Osteoblast (primary cell): ENCODE results near the gene SLC7A8. TPM values are rescaled to one million over a fixed set of nuclear protein-coding genes. Genes with fewer than 3 reads are reported as not detected.

Experiments used
- DNase-seq: peaks from one replicate; pipeline ENCODE4 v3.0.0; 2011; ENCODE audit warnings: low spot score, mixed read lengths; ENCODE audit not compliant: insufficient read length; ENCODE audit errors: missing footprints
- H2AFZ ChIP-seq: 2 replicates; pipeline ENCODE4 v1.6.0; 2011; ENCODE audit warnings: mild to moderate bottlenecking, low read length
- H3K27ac ChIP-seq: 2 replicates; pipeline ENCODE4 v1.5.1; 2011; ENCODE audit warnings: mild to moderate bottlenecking, low read depth, low read length, moderate library complexity
- H3K27me3 ChIP-seq: 2 replicates; pipeline ENCODE4 v1.6.0; 2012; ENCODE audit warnings: mild to moderate bottlenecking, control low read depth, inconsistent platforms, low read length, moderate library complexity; ENCODE audit not compliant: insufficient read depth
- H3K36me3 ChIP-seq: 2 replicates; pipeline ENCODE4 v1.5.1; 2011; ENCODE audit warnings: mild to moderate bottlenecking, low read length, control low read depth, moderate library complexity; ENCODE audit not compliant: insufficient read depth
- H3K4me1 ChIP-seq: 2 replicates; pipeline ENCODE4 v1.5.1; 2011; ENCODE audit warnings: mild to moderate bottlenecking, low read length, control low read depth, moderate library complexity; ENCODE audit not compliant: insufficient read depth
- H3K4me2 ChIP-seq: 2 replicates; pipeline ENCODE4 v1.6.0; 2011; ENCODE audit warnings: mild to moderate bottlenecking, low read length; ENCODE audit not compliant: insufficient read depth
- H3K4me3 ChIP-seq: fragments of 200-600 bp; sonication (generic); 3 replicates; pipeline ENCODE4 v1.5.1; 2012; ENCODE audit warnings: mild to moderate bottlenecking, low read length, inconsistent platforms; ENCODE audit not compliant: insufficient read depth
- H3K79me2 ChIP-seq: 2 replicates; pipeline ENCODE4 v1.6.0; 2012; ENCODE audit warnings: mild to moderate bottlenecking, low read length, control low read depth, inconsistent platforms; ENCODE audit not compliant: insufficient read depth
- H3K9me3 ChIP-seq: 2 replicates; pipeline ENCODE4 v1.5.1; 2011; ENCODE audit warnings: low read depth, low read length, control low read depth
- H4K20me1 ChIP-seq: 2 replicates; pipeline ENCODE4 v1.6.0; 2012; ENCODE audit warnings: mild to moderate bottlenecking, low read length, control low read depth; ENCODE audit not compliant: insufficient read depth
- CTCF ChIP-seq: IDR thresholded peaks from 2 replicates; pipeline ENCODE4 v1.5.1; 2011; ENCODE audit warnings: mild to moderate bottlenecking, low read depth, low read length, moderate library complexity; ENCODE audit errors: extremely low read depth
- total RNA-seq: library from RNA; depleted of rRNA; stranded (reverse); fragments of >200 nt; gene quantifications from 2 replicates; pipeline ENCODE4 v1.2.3, GENCODE V29; 2012

SLC7A8 gene
- total RNA-seq, 1 donor: 4.3 TPM

DNA sequence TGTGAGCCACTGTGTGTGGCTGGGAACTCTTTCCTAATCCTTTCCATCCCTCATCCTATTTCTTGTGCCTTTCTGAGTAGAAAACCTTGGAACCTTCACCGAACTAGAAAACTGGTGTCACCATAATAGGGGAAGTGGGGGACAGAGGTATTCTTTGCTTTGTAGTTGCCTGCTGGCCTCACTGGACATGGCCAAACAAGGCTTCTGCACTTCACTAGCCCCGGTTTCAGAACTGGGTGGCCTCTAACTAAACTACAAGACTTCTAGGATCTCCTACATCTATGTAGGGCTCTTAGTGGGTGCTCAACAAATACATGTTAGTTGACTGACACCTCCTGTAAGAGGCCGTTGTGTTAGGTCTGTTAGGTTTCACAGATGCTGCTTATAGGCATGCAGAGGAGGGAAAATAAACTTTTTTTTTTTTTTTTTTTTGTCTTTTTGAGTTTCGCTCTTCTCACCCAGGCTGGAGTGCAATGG is 78.1 kb downstream of the SLC7A8 start:
- Histone ChIP-seq H2AFZ (no peak overlapping the region), H3K36me3 (no peaks in the 10 kb centered on the region), H3K27me3 (no peaks in the 10 kb centered on the region), H3K4me3 (no peak overlapping the region), H3K79me2 (no peaks in the 10 kb centered on the region), H3K9me3 (no peaks in the 10 kb centered on the region), H3K4me1 (no peaks in the 10 kb centered on the region), H3K27ac (no peak overlapping the region), H4K20me1 (no peaks in the 10 kb centered on the region), H3K4me2 (no peak overlapping the region)
- DNase-seq: no peak
- no peak for TF ChIP-seq CTCF

- H2AFZ ChIP-seq: peak within 1 kb of the TSS; percentile 35
- DNase-seq: no peak
- no peak within 1 kb of the TSS for H3K4me3 ChIP-seq
- peaks cover under 1% of the 10 kb centered on the region for H3K36me3 ChIP-seq
- H3K27me3 ChIP-seq: no peaks in the 10 kb centered on the region
- no peak within 1 kb of the TSS for H3K27ac ChIP-seq
- peaks cover under 1% of the 10 kb centered on the region for H3K79me2 ChIP-seq
- no peak within 1 kb of the TSS for H3K4me2 ChIP-seq
- peaks cover 1% of the 10 kb centered on the region for H4K20me1 ChIP-seq
- TF ChIP-seq CTCF: no peak
- no peaks in the 10 kb centered on the region for H3K4me1 ChIP-seq
- no peaks in the 10 kb centered on the region for H3K9me3 ChIP-seq
Observed at GRCh38 chr14:23104591-23105347, 78.7 kb downstream of the SLC7A8 start, which contains the start of gene CIROP. CIROP (minus strand) TSS chr14:23104989; CDS start chr14:23104920, 69 bp downstream.

GRCh38 chr14:23104070-23104590 is 79.3 kb downstream of the SLC7A8 start:
- peaks cover 6% of the 10 kb centered on the region for H4K20me1 ChIP-seq
- H3K4me1 ChIP-seq: no peaks in the 10 kb centered on the region
- no peak for DNase-seq
- H3K79me2 ChIP-seq: peaks cover 6% of the 10 kb centered on the region
- TF ChIP-seq CTCF: no peak
- H3K27me3 ChIP-seq: no peaks in the 10 kb centered on the region
- no peak overlapping the region for H3K4me3 ChIP-seq
- H3K4me2 ChIP-seq: no peak overlapping the region
- H3K9me3 ChIP-seq: no peaks in the 10 kb centered on the region
- no peak overlapping the region for H3K27ac ChIP-seq
- no peak overlapping the region for H2AFZ ChIP-seq
- H3K36me3 ChIP-seq: peaks cover 7% of the 10 kb centered on the region

DNA sequence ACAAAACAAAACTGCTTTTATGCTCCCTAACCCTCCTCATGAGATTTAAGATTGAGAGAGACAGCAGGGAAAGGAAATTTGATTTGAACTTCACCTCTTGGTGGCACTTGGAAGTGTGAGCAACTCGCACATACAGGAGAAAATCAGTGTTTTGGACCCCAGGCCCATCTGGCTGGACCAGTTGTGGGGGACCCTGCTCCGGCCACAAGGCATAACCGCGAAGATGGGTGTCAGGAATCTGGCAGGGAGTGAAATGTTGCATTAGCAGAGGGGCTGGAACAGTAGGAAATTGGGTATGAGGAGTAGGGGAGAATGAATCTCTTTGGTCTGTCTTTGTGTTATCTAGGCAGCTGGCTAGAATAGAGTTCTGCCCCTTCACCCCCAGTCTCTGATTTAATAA is 79.9 kb downstream of the SLC7A8 start:
- Histone ChIP-seq H2AFZ (no peak overlapping the region), H3K27me3 (no peaks in the 10 kb centered on the region), H3K9me3 (no peaks in the 10 kb centered on the region), H3K4me1 (no peaks in the 10 kb centered on the region), H3K36me3 (peaks cover 12% of the 10 kb centered on the region), H3K27ac (no peak overlapping the region), H3K4me2 (no peak overlapping the region), H3K79me2 (peaks cover 11% of the 10 kb centered on the region), H4K20me1 (peaks cover 12% of the 10 kb centered on the region), H3K4me3 (no peak overlapping the region)
- DNase-seq: no peak
- TF ChIP-seq CTCF: no peak
